ENCODE data around the gene MAT2B. TPM values are rescaled to one million over a fixed set of nuclear protein-coding genes. Genes with fewer than 3 reads are reported as not detected.

Gene MAT2B
- total RNA-seq, 2 experiments from 2014 or later = 33.0 to 34.7 TPM

GRCh38 chr5:163561339-163561738 lies 55.9 kb downstream of the MAT2B start:
- intact Hi-C loops (cut with DNase I, micrococcal nuclease) = no loop called here
- TF ChIP-seq, protein P1, sequence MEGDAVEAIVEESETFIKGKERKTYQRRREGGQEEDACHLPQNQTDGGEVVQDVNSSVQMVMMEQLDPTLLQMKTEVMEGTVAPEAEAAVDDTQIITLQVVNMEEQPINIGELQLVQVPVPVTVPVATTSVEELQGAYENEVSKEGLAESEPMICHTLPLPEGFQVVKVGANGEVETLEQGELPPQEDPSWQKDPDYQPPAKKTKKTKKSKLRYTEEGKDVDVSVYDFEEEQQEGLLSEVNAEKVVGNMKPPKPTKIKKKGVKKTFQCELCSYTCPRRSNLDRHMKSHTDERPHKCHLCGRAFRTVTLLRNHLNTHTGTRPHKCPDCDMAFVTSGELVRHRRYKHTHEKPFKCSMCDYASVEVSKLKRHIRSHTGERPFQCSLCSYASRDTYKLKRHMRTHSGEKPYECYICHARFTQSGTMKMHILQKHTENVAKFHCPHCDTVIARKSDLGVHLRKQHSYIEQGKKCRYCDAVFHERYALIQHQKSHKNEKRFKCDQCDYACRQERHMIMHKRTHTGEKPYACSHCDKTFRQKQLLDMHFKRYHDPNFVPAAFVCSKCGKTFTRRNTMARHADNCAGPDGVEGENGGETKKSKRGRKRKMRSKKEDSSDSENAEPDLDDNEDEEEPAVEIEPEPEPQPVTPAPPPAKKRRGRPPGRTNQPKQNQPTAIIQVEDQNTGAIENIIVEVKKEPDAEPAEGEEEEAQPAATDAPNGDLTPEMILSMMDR (IDR thresholded peaks at IDR 0.05) = no peak
- H3K9me3 ChIP-seq (ENCODE audit: control insufficient read depth in 1 of 2, insufficient read depth in 1 of 2, low read length in 2 of 2) = no peaks in the 10 kb centered on the region
- ChIA-PET CTCF (no interaction called here), POLR2A (no interaction called here)
- Mint-ChIP-seq H3K9me3 (peaks cover 2% of the 10 kb centered on the region), H3K4me3 (no peak overlapping the region), H3K36me3 (ENCODE audit: low read depth) (no peaks in the 10 kb centered on the region), H3K4me1 (ENCODE audit: low read depth) (peaks cover 12% of the 10 kb centered on the region), H3K27me3 (peaks cover 59% of the 10 kb centered on the region), H3K27ac (no peak overlapping the region)
- no peak overlapping the region for H3K27ac ChIP-seq (ENCODE audit: low read depth in 1 of 2, low read length in 2 of 2)
- H3K4me1 ChIP-seq (ENCODE audit: insufficient read depth, low read length) = peaks cover 12% of the 10 kb centered on the region
- no peaks in the 10 kb centered on the region for H3K36me3 ChIP-seq (ENCODE audit: insufficient read depth, low read length)
- ATAC-seq (ENCODE audit: poor library complexity) = no peak
- H3K4me3 ChIP-seq (ENCODE audit: low read length) = no peak overlapping the region
- H3K27me3 ChIP-seq (ENCODE audit: control insufficient read depth in 1 of 2, insufficient read depth in 2 of 2, low read length in 2 of 2) = peaks cover 19% of the 10 kb centered on the region in 2 experiments
- no peak for DNase-seq

- CTCF ChIA-PET = no interaction called here
- no peak overlapping the region for H3K4me3 ChIP-seq (ENCODE audit: low read length)
Observed at GRCh38 chr5:163562071-163562470, 56.7 kb downstream of the MAT2B start.

GRCh38 chr5:163563112-163563511 lies 57.7 kb downstream of the MAT2B start:
- no peak overlapping the region for H3K4me3 Mint-ChIP-seq
- Histone ChIP-seq H3K4me1 (ENCODE audit: insufficient read depth, low read length) (peaks cover 18% of the 10 kb centered on the region), H3K27me3 (ENCODE audit: control insufficient read depth in 1 of 2, insufficient read depth in 2 of 2, low read length in 2 of 2) (peaks cover 27 to 36% of the 10 kb centered on the region in 2 experiments), H3K4me3 (ENCODE audit: low read length) (no peak overlapping the region), H3K27ac (ENCODE audit: low read depth in 1 of 2, low read length in 2 of 2) (no peak overlapping the region), H3K9me3 (ENCODE audit: control insufficient read depth in 1 of 2, insufficient read depth in 1 of 2, low read length in 2 of 2) (no peaks in the 10 kb centered on the region), H3K36me3 (ENCODE audit: insufficient read depth, low read length) (no peaks in the 10 kb centered on the region)
- ChIA-PET POLR2A (no interaction called here), CTCF (no interaction called here)
- DNase-seq = no peak
- H3K36me3 Mint-ChIP-seq (ENCODE audit: low read depth) = no peaks in the 10 kb centered on the region
- H3K4me1 Mint-ChIP-seq (ENCODE audit: low read depth) = peaks cover 17% of the 10 kb centered on the region
- no peak for ATAC-seq (ENCODE audit: poor library complexity)
- no peaks in the 10 kb centered on the region for H3K9me3 Mint-ChIP-seq
- intact Hi-C loops (cut with DNase I, micrococcal nuclease) = no loop called here
- H3K27me3 Mint-ChIP-seq = peaks cover 66% of the 10 kb centered on the region
- no peak overlapping the region for H3K27ac Mint-ChIP-seq
- TF ChIP-seq, protein P1 (IDR thresholded peaks at IDR 0.05) = no peak

More at GRCh38 chr5:163562071-163562470, 56.7 kb downstream of the MAT2B start:
- peaks cover 24 to 26% of the 10 kb centered on the region in 2 experiments for H3K27me3 ChIP-seq (ENCODE audit: control insufficient read depth in 1 of 2, insufficient read depth in 2 of 2, low read length in 2 of 2)
- H3K4me1 ChIP-seq (ENCODE audit: insufficient read depth, low read length) = peaks cover 18% of the 10 kb centered on the region
- H3K27ac ChIP-seq (ENCODE audit: low read depth in 1 of 2, low read length in 2 of 2) = no peak overlapping the region
- no peaks in the 10 kb centered on the region for H3K9me3 ChIP-seq (ENCODE audit: control insufficient read depth in 1 of 2, insufficient read depth in 1 of 2, low read length in 2 of 2)
- Mint-ChIP-seq H3K4me3 (no peak overlapping the region), H3K36me3 (ENCODE audit: low read depth) (no peaks in the 10 kb centered on the region), H3K27me3 (peaks cover 62% of the 10 kb centered on the region), H3K27ac (no peak overlapping the region), H3K4me1 (ENCODE audit: low read depth) (peaks cover 17% of the 10 kb centered on the region), H3K9me3 (no peaks in the 10 kb centered on the region)
- TF ChIP-seq, protein P1 (IDR thresholded peaks at IDR 0.05) = no peak
- ATAC-seq (ENCODE audit: poor library complexity) (no peak), DNase-seq (no peak)
- intact Hi-C loops (cut with DNase I, micrococcal nuclease) = no loop called here
- H3K36me3 ChIP-seq (ENCODE audit: insufficient read depth, low read length) = no peaks in the 10 kb centered on the region
- POLR2A ChIA-PET = no interaction called here
